GM10266 (cell line): ENCODE data around the gene ORMDL3.
A peak's percentile ranks its signal among the peaks of the same experiment; 100 is the strongest.

ENCODE experiments used
- DNase-seq: peaks from one replicate; pipeline ENCODE4 v3.0.0; 2012; ENCODE audit errors: extremely low spot score
- TF ChIP-seq, protein P1 (sequence below): IDR thresholded peaks from 2 replicates; pipeline ENCODE4 v1.5.1; 2012; ENCODE audit warnings: mild to moderate bottlenecking, low read depth; ENCODE audit not compliant: control insufficient read depth, insufficient read depth; ENCODE audit errors: missing control alignments

ORMDL3 gene

DNA sequence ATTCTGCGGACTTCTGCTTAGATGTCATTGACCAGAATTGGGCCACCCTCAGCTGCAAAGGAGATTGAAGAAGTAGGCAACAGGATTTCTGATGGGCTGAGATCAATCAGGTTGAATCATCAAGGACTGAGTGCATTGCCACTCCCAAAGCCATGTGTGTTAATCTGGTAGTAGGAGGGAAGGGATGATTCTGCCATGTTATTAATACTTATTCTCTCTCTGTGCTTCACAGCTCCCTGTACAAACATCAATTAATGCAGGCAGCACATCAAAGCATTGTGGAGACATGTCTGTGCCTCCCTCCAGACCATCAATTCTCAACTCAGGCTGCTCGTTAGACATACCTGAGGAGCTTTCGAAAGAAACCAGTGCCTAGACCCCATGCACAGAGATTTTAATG is 11.7 kb upstream of the ORMDL3 start:
- TF ChIP-seq, protein P1, sequence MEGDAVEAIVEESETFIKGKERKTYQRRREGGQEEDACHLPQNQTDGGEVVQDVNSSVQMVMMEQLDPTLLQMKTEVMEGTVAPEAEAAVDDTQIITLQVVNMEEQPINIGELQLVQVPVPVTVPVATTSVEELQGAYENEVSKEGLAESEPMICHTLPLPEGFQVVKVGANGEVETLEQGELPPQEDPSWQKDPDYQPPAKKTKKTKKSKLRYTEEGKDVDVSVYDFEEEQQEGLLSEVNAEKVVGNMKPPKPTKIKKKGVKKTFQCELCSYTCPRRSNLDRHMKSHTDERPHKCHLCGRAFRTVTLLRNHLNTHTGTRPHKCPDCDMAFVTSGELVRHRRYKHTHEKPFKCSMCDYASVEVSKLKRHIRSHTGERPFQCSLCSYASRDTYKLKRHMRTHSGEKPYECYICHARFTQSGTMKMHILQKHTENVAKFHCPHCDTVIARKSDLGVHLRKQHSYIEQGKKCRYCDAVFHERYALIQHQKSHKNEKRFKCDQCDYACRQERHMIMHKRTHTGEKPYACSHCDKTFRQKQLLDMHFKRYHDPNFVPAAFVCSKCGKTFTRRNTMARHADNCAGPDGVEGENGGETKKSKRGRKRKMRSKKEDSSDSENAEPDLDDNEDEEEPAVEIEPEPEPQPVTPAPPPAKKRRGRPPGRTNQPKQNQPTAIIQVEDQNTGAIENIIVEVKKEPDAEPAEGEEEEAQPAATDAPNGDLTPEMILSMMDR, result no peak
- no peak for DNase-seq

DNA sequence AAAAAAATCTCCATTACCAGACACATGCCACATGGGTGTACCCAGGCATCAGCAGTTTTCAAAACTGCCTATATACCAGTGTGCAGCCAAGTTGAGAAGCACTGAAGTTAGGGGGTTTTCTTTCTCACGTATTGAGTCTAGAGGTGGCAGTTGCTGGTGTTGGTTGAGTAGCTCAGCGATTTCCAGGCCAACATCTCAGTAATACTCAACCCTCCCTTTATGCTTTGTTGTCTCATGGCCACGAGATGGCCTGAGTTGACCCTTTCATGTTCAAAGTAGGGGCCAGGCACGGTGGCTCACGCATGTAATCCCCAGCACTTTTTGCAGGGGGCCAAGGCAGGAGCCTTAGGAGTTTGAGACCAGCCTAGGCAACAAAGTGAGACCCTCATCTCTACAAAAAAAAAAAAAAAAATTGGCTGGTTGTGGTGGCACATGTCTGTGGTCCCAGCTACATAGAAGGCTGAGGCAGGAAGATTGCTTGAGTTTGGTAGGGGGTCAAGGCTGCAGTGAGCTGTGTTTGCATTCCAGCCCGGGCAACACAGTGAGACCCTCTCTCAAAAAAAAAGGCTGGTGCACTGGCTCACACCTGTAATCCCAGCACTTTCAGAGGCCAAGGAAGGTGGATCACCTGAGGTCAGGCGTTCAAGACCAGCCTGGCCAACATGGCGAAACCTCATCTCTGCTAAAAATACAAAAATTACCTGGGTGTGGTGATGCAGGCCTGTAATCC is 10.9 kb upstream of the ORMDL3 start:
- TF ChIP-seq, protein P1, result peak; percentile 24

DNA sequence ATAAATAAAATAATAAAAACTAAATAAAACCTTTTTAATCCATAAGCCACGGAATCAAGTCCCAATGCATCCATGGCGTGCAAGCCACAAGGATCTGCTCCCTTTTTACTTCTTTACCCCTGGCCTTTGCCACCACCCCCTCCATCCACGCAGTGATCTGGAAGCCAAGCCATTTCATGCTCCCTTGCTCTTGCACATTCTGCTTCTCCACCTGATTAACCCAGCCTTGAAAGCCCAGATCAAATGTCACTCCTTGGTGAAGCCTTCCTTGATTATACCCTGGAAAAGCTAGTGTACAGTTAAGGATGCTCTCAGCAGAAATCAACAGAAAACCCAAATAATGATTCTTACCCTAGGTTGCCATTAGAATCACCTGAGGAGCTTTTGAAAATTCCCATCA is 10.0 kb upstream of the ORMDL3 start:
- TF ChIP-seq, protein P1, result no peak
- no peak for DNase-seq

More for the DNA sequence above, 10.9 kb upstream of the ORMDL3 start:
- peak; percentile 62 for DNase-seq

DNA sequence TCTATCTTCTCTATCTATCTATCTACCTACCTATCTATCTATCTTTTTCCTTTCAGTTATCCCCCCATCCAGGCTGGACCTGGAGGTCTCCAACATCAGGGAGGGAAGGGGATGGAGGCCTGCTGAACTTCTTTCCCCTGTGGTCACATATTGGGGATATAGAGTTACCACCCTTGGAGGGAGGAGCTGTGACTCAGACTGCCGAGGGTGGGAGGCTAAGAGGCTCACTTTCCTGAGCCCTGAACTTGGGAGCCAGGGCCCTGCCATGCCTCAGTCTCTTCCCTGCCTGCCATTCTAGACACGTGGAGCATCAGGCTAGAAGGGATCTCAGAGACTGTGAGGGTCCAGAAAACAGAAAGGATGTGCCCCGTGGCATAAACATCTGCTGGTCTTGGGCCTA is 8.5 kb upstream of the ORMDL3 start:
- TF ChIP-seq, protein P1, result no peak
- no peak for DNase-seq

DNA sequence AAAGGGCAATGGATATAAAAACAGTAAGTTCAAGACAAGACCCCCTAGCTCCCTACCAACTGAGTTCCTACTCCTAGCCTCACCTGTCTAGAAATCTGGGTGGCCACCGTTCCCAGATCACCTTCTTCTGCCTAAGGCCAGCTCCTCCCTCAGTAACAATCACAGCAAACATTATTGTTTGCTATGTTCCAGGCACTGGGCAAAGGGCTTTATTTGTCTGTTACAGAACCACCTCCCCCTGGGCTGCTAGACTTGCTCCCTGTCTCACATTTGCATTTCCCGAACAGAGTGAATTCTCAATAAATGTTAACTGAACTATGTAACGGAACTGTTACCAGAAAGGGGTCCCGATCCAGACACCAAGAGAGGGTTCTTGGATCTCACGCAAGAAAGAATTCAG is 6.9 kb upstream of the ORMDL3 start:
- DNase-seq, result no peak
- TF ChIP-seq, protein P1, result no peak

DNA sequence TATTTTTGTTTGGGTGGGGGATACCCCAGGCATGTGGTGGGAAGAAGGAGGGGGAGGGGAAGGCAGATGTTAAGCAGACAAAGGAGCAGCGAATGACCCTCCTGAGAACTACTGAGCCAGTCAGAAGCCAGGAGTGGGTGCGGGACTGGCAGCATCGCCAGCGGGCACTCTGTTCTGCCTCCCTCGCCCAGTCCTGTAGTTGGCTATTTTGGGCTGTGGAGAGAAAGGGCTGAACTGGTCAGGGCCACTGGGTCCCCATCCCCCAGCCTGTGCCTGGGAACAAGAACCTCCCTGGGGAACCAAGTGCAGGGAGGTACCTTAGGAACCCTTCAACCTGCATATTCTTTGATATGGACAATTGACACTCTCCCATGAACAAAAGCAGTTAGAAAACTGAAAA is 6.5 kb upstream of the ORMDL3 start:
- DNase-seq, result no peak
- TF ChIP-seq, protein P1, result no peak

DNA sequence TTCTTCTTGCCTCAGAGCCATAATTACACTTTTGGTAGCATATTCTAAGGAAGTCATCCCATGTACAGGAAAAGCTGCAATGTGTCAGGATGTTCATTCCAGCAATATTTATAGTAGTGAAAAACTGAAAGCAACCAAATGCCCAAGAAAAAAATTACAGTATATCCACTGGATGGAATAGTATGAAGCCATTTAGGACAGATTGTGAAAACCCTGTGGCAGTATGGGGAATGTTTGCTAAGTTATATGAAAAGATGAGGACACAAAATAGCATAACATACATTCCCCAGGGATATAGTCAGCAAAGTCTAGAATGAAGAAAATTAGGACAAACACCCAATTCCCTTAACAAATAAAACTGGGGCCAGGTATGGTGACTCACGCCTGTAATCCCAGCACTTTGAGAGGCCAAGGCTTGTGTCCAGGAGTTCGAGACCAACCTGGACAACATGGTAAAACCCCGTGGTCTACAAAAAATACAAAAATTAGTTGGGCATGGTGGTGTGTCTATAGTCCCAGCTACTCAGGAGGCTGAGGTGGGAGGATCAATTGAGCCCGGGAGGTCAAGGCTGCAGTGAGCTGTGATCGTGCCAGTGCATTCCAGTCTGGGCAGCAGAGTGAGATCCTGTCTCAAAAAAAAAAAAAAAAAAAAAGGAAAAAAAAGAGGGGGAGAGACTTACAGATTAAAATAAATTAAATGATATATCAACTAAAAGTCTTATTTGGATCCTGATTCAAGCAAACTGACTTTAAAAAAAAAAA is 2.4 kb upstream of the ORMDL3 start:
- no peak for DNase-seq
- TF ChIP-seq, protein P1, result no peak
